M059J (cell line): ENCODE measurements around the gene TASOR. TPM values are rescaled to one million over a fixed set of nuclear protein-coding genes. Genes with fewer than 3 reads are reported as not detected.
"Not testable (repeated sequence)": the region's sequence is repeated elsewhere in the genome, so short reads cannot be mapped to it uniquely, and the experiment has no call there.

Experiments used
- DNase-seq: peaks from one replicate; pipeline ENCODE4 v3.0.0-alpha.2; 2012; ENCODE audit warnings: low read depth
- total RNA-seq: library from RNA; depleted of rRNA; stranded (reverse); fragments of >200 nt; shearing (Covaris generic); gene quantifications from 2 replicates; pipeline ENCODE4 v1.2.3, GENCODE V29; 2014; rRNA removed

Gene TASOR
- total RNA-seq: 57.7 and 59.4 TPM in 2 replicates

GRCh38 chr3:56683122-56683817 lies at the start of gene TASOR:
Gene TASOR, minus strand, starts transcription at chr3:56683265. Its CDS starts 259 bp downstream, at chr3:56683006.
- DNase-seq: peak; percentile 74

GRCh38 chr3:56732109-56732508 lies 49.0 kb upstream of the TASOR start:
- no peak for DNase-seq

- no peak for DNase-seq
Observed at GRCh38 chr3:56725175-56725574, 42.1 kb upstream of the TASOR start.

- no peak for DNase-seq
Observed at GRCh38 chr3:56724676-56725075, 41.6 kb upstream of the TASOR start.

- DNase-seq: peak; percentile 3
Observed at GRCh38 chr3:56720849-56721248, 37.8 kb upstream of the TASOR start.

- DNase-seq: not testable (repeated sequence)
Observed at GRCh38 chr3:56718809-56719208, 35.7 kb upstream of the TASOR start.

- DNase-seq: no peak
Observed at GRCh38 chr3:56711344-56711743, 28.3 kb upstream of the TASOR start.

GRCh38 chr3:56707412-56707811 lies 24.3 kb upstream of the TASOR start:
- not testable (repeated sequence) for DNase-seq

- no peak for DNase-seq
Observed at GRCh38 chr3:56706629-56707028, 23.6 kb upstream of the TASOR start.

- no peak for DNase-seq
Observed at GRCh38 chr3:56704706-56705105, 21.6 kb upstream of the TASOR start.

- peak; percentile 64 for DNase-seq
Observed at GRCh38 chr3:56702490-56703315, 19.6 kb upstream of the TASOR start.

GRCh38 chr3:56700151-56700550 lies 17.1 kb upstream of the TASOR start:
- no peak for DNase-seq

GRCh38 chr3:56694867-56695683 lies 12.0 kb upstream of the TASOR start:
- no peak for DNase-seq

- no peak for DNase-seq
Observed at GRCh38 chr3:56693750-56694149, 10.7 kb upstream of the TASOR start.

GRCh38 chr3:56692520-56693433 lies 9.7 kb upstream of the TASOR start:
- not testable (repeated sequence) for DNase-seq

GRCh38 chr3:56692001-56692365 lies 8.9 kb upstream of the TASOR start:
- not testable (repeated sequence) for DNase-seq

- peak; percentile 33 for DNase-seq
Observed at GRCh38 chr3:56691165-56692000, 8.3 kb upstream of the TASOR start.

- DNase-seq: no peak
Observed at GRCh38 chr3:56689303-56689702, 6.2 kb upstream of the TASOR start.

- no peak for DNase-seq
Observed at GRCh38 chr3:56688191-56688590, 5.1 kb upstream of the TASOR start.

GRCh38 chr3:56684029-56684428 lies 964 bp upstream of the TASOR start:
- DNase-seq: no peak
